Muscle of leg (tissue), 16 donors: Measurements from ENCODE around the gene HEPN1. TPM values are rescaled to one million over a fixed set of nuclear protein-coding genes. Genes with fewer than 3 reads are reported as not detected.
A peak's percentile ranks its signal among the peaks of the same experiment; 100 is the strongest.

Experiments
- DNase-seq: peaks from one replicate; pipeline ENCODE4 v3.0.0; 2013
- H3K27ac ChIP-seq: one replicate; pipeline ENCODE4 v1.5.1; 2013; ENCODE audit warnings: mild to moderate bottlenecking, low read length, control low read depth
- H3K27me3 ChIP-seq: one replicate; pipeline ENCODE4 v1.6.1; 2013; ENCODE audit warnings: low read length; ENCODE audit not compliant: control insufficient read depth, insufficient read depth
- H3K36me3 ChIP-seq: one replicate; pipeline ENCODE4 v1.6.1; 2013; ENCODE audit warnings: low read length; ENCODE audit not compliant: control insufficient read depth, insufficient read depth
- H3K4me1 ChIP-seq: one replicate; pipeline ENCODE4 v1.6.1; 2013; ENCODE audit warnings: low read length; ENCODE audit not compliant: control insufficient read depth, insufficient read depth
- H3K4me3 ChIP-seq: one replicate; pipeline ENCODE4 v1.5.1; 2013; ENCODE audit warnings: low read length, control low read depth
- H3K9me3 ChIP-seq: replicated peaks from 2 replicates; pipeline ENCODE4 v1.6.1; 2013; ENCODE audit warnings: low read depth, low read length; ENCODE audit not compliant: control insufficient read depth
- WGBS: methylation state at CpG from one replicate; pipeline ENCODE4 v1.1.5; 2013; ENCODE audit warnings: missing lambda C conversion rate; ENCODE audit not compliant: insufficient coverage; 5-methylcytosine and 5-hydroxymethylcytosine counted together
- long read RNA-seq, 11 donors: transcript quantifications; one replicate each; lab custom pipeline, GENCODE V29; 2026
- polyA plus RNA-seq, 8 donors: library from polyadenylated mRNA; unstranded; fragments of 120-200 nt; gene quantifications; one replicate each; pipeline versions ENCODE4 v1.2.1 to v1.2.3, GENCODE V29; 2013; ENCODE audit warnings: inconsistent platforms in 1 of 8, low replicate concordance in 1 of 8; ENCODE audit not compliant: insufficient read length in 8 of 8, insufficient read depth in 1 of 8
- total RNA-seq: library from RNA; stranded (reverse); fragments of 120-200 nt; gene quantifications from one replicate; pipeline ENCODE4 v1.2.4, GENCODE V29; 2013

Gene HEPN1
- total RNA-seq (not detected), polyA plus RNA-seq (under 1 TPM in 4 of 8 donors, not detected in 4; 0.10 to 0.15 (median 0.12) TPM)
- long read RNA-seq, donor 1, result 0 reads
- long read RNA-seq, donor 2, result 0 reads
- long read RNA-seq, donor 3, partial matches to known transcripts, result 0 of 1 reads
- long read RNA-seq, donor 3, other reads (novel, unspliced or antisense), result 0 of 1 reads
- long read RNA-seq, donor 4, partial matches to known transcripts, result 0 of 1 reads
- long read RNA-seq, donor 4, other reads (novel, unspliced or antisense), result 0 of 1 reads
- long read RNA-seq, donor 5, result 0 reads
- long read RNA-seq, donor 6, partial matches to known transcripts, result 0 of 3 reads
- long read RNA-seq, donor 6, other reads (novel, unspliced or antisense), result 0 of 3 reads
- long read RNA-seq, donor 7, partial matches to known transcripts, result 0 of 2 reads
- long read RNA-seq, donor 7, other reads (novel, unspliced or antisense), result 0 of 2 reads
- long read RNA-seq, donor 8, transcript HEPN1-201 (1 exons, 1,434 nt), result major isoform, 5 of 5 reads
- long read RNA-seq, donor 8, partial matches to known transcripts, result 0 of 5 reads
- long read RNA-seq, donor 8, other reads (novel, unspliced or antisense), result 0 of 5 reads
- long read RNA-seq, donor 9, partial matches to known transcripts, result 0 of 1 reads
- long read RNA-seq, donor 9, other reads (novel, unspliced or antisense), result 0 of 1 reads
- long read RNA-seq, donor 10, partial matches to known transcripts, result 0 of 2 reads
- long read RNA-seq, donor 10, other reads (novel, unspliced or antisense), result 0 of 2 reads
- long read RNA-seq, donor 11, result 0 reads

DNA sequence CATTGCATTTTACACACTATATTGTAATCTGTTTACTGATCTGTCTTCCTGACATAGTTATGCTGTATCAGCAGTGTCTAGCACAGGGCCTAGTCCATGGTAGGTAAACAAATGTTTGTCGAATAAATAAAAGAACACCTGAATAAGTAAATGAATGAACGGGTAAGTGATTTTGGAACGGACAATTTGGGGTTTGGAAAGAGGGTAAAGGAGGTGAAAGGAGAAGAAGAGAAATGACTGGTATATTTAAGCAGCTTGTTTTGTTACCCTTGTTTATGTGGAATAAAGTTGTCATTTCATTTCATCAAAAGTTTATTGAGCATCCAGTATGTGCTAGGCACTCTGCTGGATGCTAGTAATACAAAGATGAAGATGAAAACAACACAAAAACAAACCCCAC is at the start of gene HEPN1:
Gene HEPN1, plus strand, starts transcription at position 301 of the 400 bp plus-strand sequence.
- Histone ChIP-seq H3K36me3 (no peaks in the 10 kb centered on the region), H3K4me3 (no peak within 1 kb of the TSS), H3K27ac (peak within 1 kb of the TSS; percentile 67), H3K27me3 (peaks cover 4% of the 10 kb centered on the region), H3K9me3 (no peaks in the 10 kb centered on the region), H3K4me1 (peaks cover 33% of the 10 kb centered on the region)
- no peak for DNase-seq
- WGBS, result 93% methylated on average over 3 of the region's 3 CpGs

DNA sequence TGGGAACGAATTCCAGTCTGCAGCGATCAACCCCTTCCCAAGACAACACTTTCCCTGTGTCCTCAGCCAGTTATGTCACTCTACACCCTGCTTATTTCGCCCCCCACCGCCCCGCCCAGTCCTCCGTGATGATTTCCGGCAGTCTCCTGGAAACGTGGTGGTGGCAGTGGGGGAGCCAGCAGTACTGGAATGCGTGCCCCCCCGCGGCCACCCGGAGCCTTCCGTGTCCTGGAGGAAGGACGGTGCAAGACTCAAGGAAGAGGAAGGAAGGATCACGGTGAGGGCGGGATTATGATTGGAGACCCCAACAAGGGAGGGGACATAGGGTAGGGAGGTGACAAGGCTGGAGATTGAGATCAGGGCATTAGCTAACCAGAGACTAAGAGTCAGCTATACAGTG is 49.7 kb upstream of the HEPN1 start:
- Histone ChIP-seq H3K36me3 (no peaks in the 10 kb centered on the region), H3K9me3 (no peaks in the 10 kb centered on the region), H3K27me3 (peaks cover 82% of the 10 kb centered on the region), H3K27ac (no peak overlapping the region), H3K4me1 (peaks cover 37% of the 10 kb centered on the region), H3K4me3 (no peak overlapping the region)
- 3% methylated on average over 10 of the region's 16 CpGs for WGBS
- no peak for DNase-seq

DNA sequence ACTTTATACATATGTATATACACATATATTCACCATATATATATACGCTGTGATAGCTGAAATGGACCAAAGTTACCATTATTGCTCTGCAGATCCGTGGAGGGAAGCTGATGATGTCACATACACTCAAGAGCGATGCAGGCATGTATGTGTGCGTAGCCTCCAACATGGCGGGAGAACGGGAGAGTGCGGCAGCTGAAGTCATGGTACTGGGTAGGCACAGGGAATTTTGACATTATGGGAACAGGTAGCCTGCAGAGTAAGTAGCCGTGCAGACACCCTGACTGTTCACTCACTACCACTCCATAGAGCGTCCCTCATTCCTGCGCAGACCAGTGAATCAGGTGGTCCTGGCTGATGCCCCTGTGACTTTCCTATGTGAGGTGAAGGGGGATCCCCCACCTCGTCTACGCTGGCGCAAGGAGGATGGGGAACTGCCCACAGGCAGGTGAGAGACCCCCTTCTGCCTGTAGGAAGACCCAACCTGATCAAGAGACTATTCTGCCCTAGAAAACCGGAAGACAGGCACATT is 49.1 kb upstream of the HEPN1 start:
- Histone ChIP-seq H3K9me3 (no peaks in the 10 kb centered on the region), H3K27me3 (peaks cover 80% of the 10 kb centered on the region), H3K36me3 (no peaks in the 10 kb centered on the region), H3K4me3 (no peak overlapping the region), H3K4me1 (peaks cover 34% of the 10 kb centered on the region), H3K27ac (no peak overlapping the region)
- no peak for DNase-seq
- WGBS, result 48% methylated on average over 9 of the region's 14 CpGs

DNA sequence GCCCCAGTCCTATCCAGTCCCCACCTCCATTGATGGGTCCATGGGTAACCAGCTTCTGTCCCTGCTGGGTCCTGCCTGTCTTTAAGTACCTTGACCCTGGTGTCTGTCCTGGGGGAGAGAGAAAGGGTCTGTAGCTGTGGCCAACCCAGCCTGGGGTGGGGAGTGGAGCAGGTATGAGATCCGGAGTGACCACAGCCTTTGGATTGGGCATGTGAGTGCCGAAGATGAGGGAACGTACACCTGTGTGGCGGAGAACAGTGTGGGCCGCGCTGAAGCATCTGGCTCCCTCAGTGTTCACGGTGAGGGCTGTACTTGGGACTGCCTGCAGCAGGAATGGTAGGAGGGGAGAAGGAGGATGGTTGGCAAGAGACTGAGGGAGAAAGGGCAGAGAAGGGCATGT is 48.6 kb upstream of the HEPN1 start:
- peaks cover 77% of the 10 kb centered on the region for H3K27me3 ChIP-seq
- peaks cover 32% of the 10 kb centered on the region for H3K4me1 ChIP-seq
- no peak for DNase-seq
- no peak overlapping the region for H3K4me3 ChIP-seq
- no peaks in the 10 kb centered on the region for H3K9me3 ChIP-seq
- H3K36me3 ChIP-seq, result no peaks in the 10 kb centered on the region
- 45% methylated on average over 7 of the region's 7 CpGs for WGBS
- no peak overlapping the region for H3K27ac ChIP-seq

DNA sequence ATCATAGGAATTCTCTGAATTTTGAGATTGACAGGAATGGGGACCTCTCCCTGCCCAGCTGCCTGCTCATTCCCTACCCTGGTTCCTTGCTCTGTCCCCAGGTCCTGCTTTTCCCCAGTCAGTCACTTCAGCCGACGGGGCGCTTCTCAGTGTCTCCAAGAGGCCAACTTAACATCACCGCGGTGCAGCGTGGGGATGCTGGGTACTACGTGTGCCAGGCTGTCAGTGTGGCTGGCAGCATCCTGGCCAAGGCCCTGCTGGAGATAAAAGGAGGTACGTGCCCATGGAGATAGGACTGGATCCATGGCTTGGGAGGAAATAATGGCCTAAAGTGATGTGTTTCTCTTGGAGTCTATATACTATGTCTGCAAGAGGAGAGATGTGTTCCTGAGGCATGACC is 46.8 kb upstream of the HEPN1 start:
- WGBS, result 44% methylated on average over 8 of the region's 8 CpGs
- H3K9me3 ChIP-seq, result no peaks in the 10 kb centered on the region
- H3K27me3 ChIP-seq, result peaks cover 63% of the 10 kb centered on the region
- DNase-seq, result no peak
- H3K36me3 ChIP-seq, result no peaks in the 10 kb centered on the region
- H3K27ac ChIP-seq, result no peak overlapping the region
- H3K4me1 ChIP-seq, result peaks cover 33% of the 10 kb centered on the region
- H3K4me3 ChIP-seq, result no peak overlapping the region

DNA sequence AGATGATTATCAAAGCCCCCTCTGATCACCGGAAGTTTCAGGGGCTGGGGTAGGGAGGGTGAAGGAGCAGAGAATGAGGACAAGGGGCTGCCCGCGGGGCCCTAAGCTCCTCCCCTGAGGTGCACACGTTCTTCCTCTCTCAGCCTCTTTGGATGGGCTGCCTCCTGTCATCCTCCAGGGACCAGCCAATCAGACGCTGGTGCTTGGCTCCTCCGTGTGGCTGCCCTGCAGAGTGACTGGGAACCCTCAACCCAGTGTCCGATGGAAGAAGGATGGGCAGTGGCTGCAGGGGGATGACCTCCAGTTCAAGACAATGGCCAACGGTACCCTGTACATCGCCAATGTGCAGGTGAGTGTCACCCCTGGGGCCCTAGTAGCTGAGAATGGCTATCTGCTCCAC is 46.3 kb upstream of the HEPN1 start:
- peaks cover 58% of the 10 kb centered on the region for H3K27me3 ChIP-seq
- DNase-seq, result no peak

DNA sequence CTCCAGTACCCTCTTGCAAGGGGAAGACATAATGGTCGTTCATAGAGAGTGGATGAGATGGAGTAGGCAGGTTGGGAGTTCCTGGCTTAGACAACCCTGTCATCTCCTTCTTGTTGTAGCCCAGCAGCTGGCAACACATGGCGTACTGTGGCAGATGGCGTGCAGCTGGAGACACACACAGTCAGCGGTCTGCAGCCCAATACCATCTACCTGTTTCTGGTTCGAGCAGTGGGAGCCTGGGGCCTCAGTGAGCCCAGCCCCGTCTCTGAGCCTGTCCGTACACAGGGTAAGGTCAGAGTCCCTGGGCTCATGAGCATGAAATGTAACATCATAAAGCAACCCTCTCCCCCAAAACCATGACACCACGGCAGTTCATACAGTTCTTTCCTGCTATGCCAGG is 45.1 kb upstream of the HEPN1 start:
- Histone ChIP-seq H3K4me1 (peaks cover 34% of the 10 kb centered on the region), H3K27me3 (peaks cover 46% of the 10 kb centered on the region), H3K9me3 (no peaks in the 10 kb centered on the region), H3K36me3 (no peaks in the 10 kb centered on the region), H3K4me3 (no peak overlapping the region), H3K27ac (no peak overlapping the region)
- 74% methylated on average over 6 of the region's 8 CpGs for WGBS
- DNase-seq, result peak; percentile 20

More for the DNA sequence above, 46.3 kb upstream of the HEPN1 start:
- Histone ChIP-seq H3K4me1 (peaks cover 35% of the 10 kb centered on the region), H3K27ac (no peak overlapping the region), H3K36me3 (no peaks in the 10 kb centered on the region), H3K9me3 (no peaks in the 10 kb centered on the region), H3K4me3 (no peak overlapping the region)
- WGBS, result 24% methylated on average over 6 of the region's 9 CpGs

DNA sequence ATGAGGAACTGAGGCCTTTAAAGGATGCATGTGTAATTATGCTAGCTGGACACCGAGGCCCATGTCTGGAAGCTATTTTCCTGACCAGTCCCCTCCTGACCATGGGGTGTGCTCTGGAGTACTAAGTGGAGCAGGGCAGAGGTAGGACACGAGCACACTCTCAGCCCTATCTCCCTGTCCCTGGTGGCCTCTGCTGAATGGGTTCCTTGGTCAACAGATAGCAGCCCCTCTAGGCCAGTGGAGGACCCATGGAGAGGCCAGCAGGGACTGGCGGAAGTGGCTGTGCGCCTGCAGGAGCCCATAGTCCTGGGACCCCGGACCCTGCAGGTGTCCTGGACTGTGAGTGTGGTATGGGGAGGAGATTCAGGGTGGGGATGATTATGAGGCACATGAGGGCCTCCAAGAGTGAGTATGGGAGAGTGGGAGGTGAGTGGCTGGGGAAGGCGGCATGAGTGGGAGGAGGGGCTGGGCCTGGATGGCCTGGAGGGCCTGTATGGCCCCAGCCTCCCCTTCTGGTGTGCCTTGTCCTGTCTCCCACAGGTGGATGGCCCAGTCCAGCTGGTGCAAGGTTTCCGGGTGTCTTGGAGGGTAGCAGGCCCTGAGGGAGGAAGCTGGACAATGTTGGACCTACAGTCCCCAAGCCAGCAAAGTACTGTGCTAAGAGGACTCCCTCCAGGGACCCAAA is 44.3 kb upstream of the HEPN1 start:
- Histone ChIP-seq H3K4me3 (no peak overlapping the region), H3K27me3 (peaks cover 38% of the 10 kb centered on the region), H3K9me3 (no peaks in the 10 kb centered on the region), H3K27ac (no peak overlapping the region), H3K4me1 (peaks cover 30% of the 10 kb centered on the region), H3K36me3 (no peaks in the 10 kb centered on the region)
- no peak for DNase-seq
- WGBS, result 86% methylated on average over 6 of the region's 7 CpGs

DNA sequence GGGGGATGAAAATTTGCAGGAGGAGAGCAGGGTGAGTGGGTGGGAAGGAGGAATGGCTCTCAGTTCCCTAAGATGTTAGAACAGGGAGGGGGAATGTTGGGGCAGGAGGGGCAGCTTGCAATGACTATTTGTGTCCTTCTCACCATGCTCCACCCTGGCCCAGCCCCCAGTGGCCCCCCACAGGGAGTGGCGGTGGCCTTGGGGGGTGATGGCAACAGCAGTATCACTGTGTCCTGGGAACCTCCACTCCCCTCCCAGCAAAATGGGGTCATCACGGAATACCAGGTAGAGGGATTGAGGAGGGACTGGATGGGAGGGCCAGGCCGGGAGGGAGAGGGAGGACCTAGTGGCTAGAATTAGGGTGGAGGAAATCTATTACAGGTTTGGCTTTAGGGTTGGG is 43.6 kb upstream of the HEPN1 start:
- H3K27me3 ChIP-seq, result peaks cover 31% of the 10 kb centered on the region

More for the DNA sequence above, 43.6 kb upstream of the HEPN1 start:
- H3K4me1 ChIP-seq, result peaks cover 32% of the 10 kb centered on the region
- H3K9me3 ChIP-seq, result no peaks in the 10 kb centered on the region
- WGBS, result 40% methylated on average over 1 of the region's 3 CpGs
- peaks cover 1% of the 10 kb centered on the region for H3K36me3 ChIP-seq
- H3K4me3 ChIP-seq, result peak overlapping the region; percentile 61
- peak; percentile 16 for DNase-seq
- H3K27ac ChIP-seq, result peak overlapping the region; percentile 93
